Psoas muscle (tissue), 8 donors: ENCODE measurements around the gene DSCAM. TPM values are rescaled to one million over a fixed set of nuclear protein-coding genes. Genes with fewer than 3 reads are reported as not detected.

Experiments
- ATAC-seq, 4 donors: fragments of 200-7000 bp; cut with Tn5 transposase; one replicate each; pipeline ENCODE4 v1.9.1; 2020; ENCODE audit warnings: moderate library complexity in 3 of 4, mild to moderate bottlenecking in 2 of 4
- DNase-seq, 2 donors: peaks; one replicate each; pipeline ENCODE4 v3.0.0-alpha.2; 2020
- H3K27ac ChIP-seq: fragments of 200-600 bp; one replicate; pipeline ENCODE4 v1.8.0; 2022
- H3K27me3 ChIP-seq, 3 donors: fragments of 200-600 bp in 1 of 3; one replicate each; pipeline versions ENCODE4 v1.6.1 to v1.8.0; 2013 to 2022; ENCODE audit warnings: low read length in 2 of 3, mild to moderate bottlenecking in 2 of 3, moderate library complexity in 1 of 3; ENCODE audit not compliant: insufficient read depth in 3 of 3
- H3K36me3 ChIP-seq, 2 donors: fragments of 200-600 bp in 1 of 2; one replicate each; pipeline versions ENCODE4 v1.6.1 to v1.8.0; 2013 to 2022; ENCODE audit warnings: low read depth in 1 of 2, mild to moderate bottlenecking in 1 of 2, moderate library complexity in 1 of 2; ENCODE audit not compliant: insufficient read depth in 1 of 2
- H3K4me1 ChIP-seq: fragments of 200-600 bp; one replicate; pipeline ENCODE4 v1.8.0; 2022
- H3K4me3 ChIP-seq: fragments of 200-600 bp; one replicate; pipeline ENCODE4 v1.8.0; 2022; ENCODE audit warnings: mild to moderate bottlenecking
- H3K9me3 ChIP-seq: fragments of 200-600 bp; one replicate; pipeline ENCODE4 v1.8.0; 2022
- CTCF ChIP-seq: fragments of 200-600 bp; IDR thresholded peaks from one replicate; pipeline ENCODE4 v1.8.0; 2022; ENCODE audit warnings: antibody characterized with exemption
- WGBS, 3 donors: extraction: QIAGEN DNeasy Blood & Tissue Kit; methylation state at CpG; one replicate each; pipeline versions ENCODE4 v1.1.6 to v1.1.7; 2013; 5-methylcytosine and 5-hydroxymethylcytosine counted together
- intact Hi-C, 2 donors: fragments of 100-400 bp; cut with DNase I; formaldehyde crosslinking; loops; one replicate each; pipeline versions ENCODE4 v1.11.0 to v1.14.2; 2022
- polyA plus RNA-seq, 3 donors: library from polyadenylated mRNA; stranded (reverse); fragments of 200-250 nt; gene quantifications; one replicate each; pipeline ENCODE4 v1.2.3, GENCODE V29; 2013
- total RNA-seq, 4 donors: library from RNA; stranded (reverse); fragmentation: NEBNext Ultra II Directional in 2 of 4; extraction: Animal tissue kit (Norgen Biotek cat#: 25700) in 2 of 4; gene quantifications; one replicate each; pipeline versions ENCODE4 v1.2.1 to v1.2.4, GENCODE V29; 2021 to 2023
- donor health status: healthy with polysubstance abuse.
- donor health status: DM: no; HTN: no; CAD: no; lungs with moderate emphysema.
- donor health status: Bipolar disorder and iron deficiency.
- donor health status: healthy.
- donor health status: DM: yes; HTN: yes; CAD: no.
- donor health status: DM: no; HTN: no; CAD: no.
- donor health status: DM: no; HTN: no; CAD: no.
- donor health status: DM: yes; HTN: yes; CAD: no.

DSCAM gene
- total and polyA plus RNA-seq, 7 donors = 0.03 to 0.04 TPM; not detected in 5

- Histone ChIP-seq H3K36me3 (no peaks in the 10 kb centered on the region), H3K4me1 (no peaks in the 10 kb centered on the region), H3K27ac (no peak overlapping the region), H3K9me3 (no peaks in the 10 kb centered on the region), H3K27me3 (peaks cover 0 to 5% (median 3%) of the 10 kb centered on the region in 3 donors), H3K4me3 (no peak overlapping the region)
- DNase-seq (no peak), ATAC-seq (no peak)
- 46 to 59% (median 54%) methylated on average over 6 of the region's 6 CpGs for WGBS, 3 donors
- no peak for TF ChIP-seq CTCF
- intact Hi-C loops = no loop called here
These were observed 866.6 kb downstream of the DSCAM start for GRCh38 chr21:39980241-39980820.

DNA sequence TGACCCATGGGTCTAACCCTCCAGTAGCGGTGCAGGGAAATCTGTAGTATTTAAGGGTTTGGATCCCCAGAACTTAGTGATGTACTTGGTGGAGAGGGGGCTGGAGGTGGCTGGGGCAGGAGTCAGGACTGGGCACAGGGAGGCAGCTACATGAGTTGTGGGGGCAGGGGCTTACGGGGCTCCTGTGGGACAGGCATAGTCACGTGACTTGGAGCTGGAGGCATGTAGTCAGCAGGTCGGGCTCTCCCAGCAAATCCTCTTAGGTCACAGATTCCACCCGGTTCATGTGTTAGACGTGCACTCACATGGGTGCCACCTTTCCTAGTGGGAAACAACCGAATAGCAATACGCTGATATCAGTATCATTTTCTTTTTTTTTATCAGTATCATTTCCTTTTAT, 867.6 kb downstream of the DSCAM start:
- Histone ChIP-seq H3K4me3 (no peak overlapping the region), H3K9me3 (no peaks in the 10 kb centered on the region), H3K36me3 (no peaks in the 10 kb centered on the region), H3K4me1 (no peaks in the 10 kb centered on the region), H3K27ac (no peak overlapping the region), H3K27me3 (peaks cover 0 to 10% (median 3%) of the 10 kb centered on the region in 3 donors)
- no peak for TF ChIP-seq CTCF
- intact Hi-C loops = no loop called here
- ATAC-seq (no peak), DNase-seq (no peak)
- WGBS, 3 donors = 71 to 74% (median 72%) methylated on average over 8 of the region's 8 CpGs

GRCh38 chr21:39976800-39977199, 870.2 kb downstream of the DSCAM start:
- WGBS, 3 donors = 59 to 65% (median 60%) methylated on average over 5 of the region's 5 CpGs
- intact Hi-C loops = no loop called here
- Histone ChIP-seq H3K36me3 (no peaks in the 10 kb centered on the region), H3K27me3 (peaks cover 0 to 10% (median 3%) of the 10 kb centered on the region in 3 donors), H3K9me3 (no peaks in the 10 kb centered on the region), H3K4me3 (no peak overlapping the region), H3K27ac (no peak overlapping the region), H3K4me1 (no peaks in the 10 kb centered on the region)
- no peak for DNase-seq
- no peak for TF ChIP-seq CTCF
- ATAC-seq = no peak

- intact Hi-C loops = no loop called here
- no peak for TF ChIP-seq CTCF
- Histone ChIP-seq H3K27me3 (peaks cover 0 to 10% (median 3%) of the 10 kb centered on the region in 3 donors), H3K27ac (no peak overlapping the region), H3K9me3 (no peaks in the 10 kb centered on the region), H3K4me3 (no peak overlapping the region), H3K4me1 (no peaks in the 10 kb centered on the region), H3K36me3 (no peaks in the 10 kb centered on the region)
- no peak for ATAC-seq
- 21 to 40% (median 25%) methylated on average over 14 of the region's 14 CpGs for WGBS, 3 donors
- DNase-seq = no peak
These were observed 873.8 kb downstream of the DSCAM start for GRCh38 chr21:39972976-39973770.
